ENCODE results near the gene SMIM1. TPM values are rescaled to one million over a fixed set of nuclear protein-coding genes. Genes with fewer than 3 reads are reported as not detected.

Gene SMIM1
- total RNA-seq, 1 donor from 2014 or later = 8.0 TPM

DNA sequence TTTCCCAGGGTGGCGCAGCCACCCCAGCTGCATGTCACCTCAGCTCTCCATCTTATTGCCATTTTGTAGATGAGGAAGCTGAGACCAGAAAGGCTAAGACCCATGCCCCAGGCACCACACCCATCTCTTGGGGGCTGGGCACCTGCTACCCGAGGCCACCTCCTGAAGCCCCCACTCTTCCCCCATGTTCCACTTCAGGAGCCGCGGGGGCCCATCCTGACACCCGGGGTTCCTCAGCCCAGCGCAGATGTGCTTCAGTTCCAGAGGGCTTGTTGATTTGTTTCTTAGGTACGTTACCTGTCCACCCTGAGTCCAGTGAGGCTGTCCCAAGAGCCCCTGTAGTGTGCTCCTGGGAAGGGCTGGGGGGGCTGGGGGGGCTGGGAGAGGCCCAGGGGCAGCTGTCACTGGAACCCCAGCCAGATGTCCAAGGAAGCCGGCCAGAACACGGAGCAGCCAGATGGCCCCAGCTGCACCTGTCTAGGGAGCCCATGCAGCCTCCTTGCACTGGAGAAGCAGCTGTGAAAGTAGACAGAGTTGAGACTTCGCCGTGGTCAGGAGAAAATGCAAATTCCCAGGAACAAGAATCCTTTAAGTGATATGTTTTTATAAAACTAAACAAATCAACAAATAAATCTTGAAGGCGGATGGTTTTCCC is 37.4 kb upstream of the SMIM1 start:
- intact Hi-C loops (cut with DNase I) = no loop called here
- no peak for DNase-seq (ENCODE audit: low spot score)

- intact Hi-C loops (cut with DNase I) = no loop called here
- DNase-seq (ENCODE audit: low spot score) = no peak
Measured at GRCh38 chr1:3735688-3736087, 36.9 kb upstream of the SMIM1 start.

DNA sequence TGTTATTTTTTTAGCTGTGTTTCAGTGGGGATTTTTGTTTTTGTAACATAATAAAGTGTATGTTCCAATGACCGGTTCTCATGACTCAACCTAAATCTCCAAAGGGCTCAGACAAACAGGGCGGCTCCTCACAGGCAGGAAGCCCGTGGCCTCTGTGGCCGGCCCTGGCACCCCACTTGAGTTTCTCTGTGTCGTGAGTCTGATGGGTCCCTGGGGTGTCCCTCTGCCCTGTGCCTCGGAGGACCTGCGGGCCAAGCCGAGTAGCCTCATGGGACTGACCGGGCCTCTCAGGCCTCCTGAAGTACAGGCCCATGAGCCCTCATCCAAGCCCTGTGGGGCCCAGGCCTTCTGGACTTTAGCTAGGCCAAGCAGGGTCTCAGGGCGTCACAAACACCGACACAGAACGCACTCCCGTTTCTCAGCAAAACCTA is 36.4 kb upstream of the SMIM1 start:
- intact Hi-C loops (cut with DNase I) = no loop called here
- no peak for DNase-seq (ENCODE audit: low spot score)

- no peak for DNase-seq (ENCODE audit: low spot score)
- intact Hi-C loops (cut with DNase I) = no loop called here
Measured at GRCh38 chr1:3736708-3737107, 35.8 kb upstream of the SMIM1 start.

DNA sequence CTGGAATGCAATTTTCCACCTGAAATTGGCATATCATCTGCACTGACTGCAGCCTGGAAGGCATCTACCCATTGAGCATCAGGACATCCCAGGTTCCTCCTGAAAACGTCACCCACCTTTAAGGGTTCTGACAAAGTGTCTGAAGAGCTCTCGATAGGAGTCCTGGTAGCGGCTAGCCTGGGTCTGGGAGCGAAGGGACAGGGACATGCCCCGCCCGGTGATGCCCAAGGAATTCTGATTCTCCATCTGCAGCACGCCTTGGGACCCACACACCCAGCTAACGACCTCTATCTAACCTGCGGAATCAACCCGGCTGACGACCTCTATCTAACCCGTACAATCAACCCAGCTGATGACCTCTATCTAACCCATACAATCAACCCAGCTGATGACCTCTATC is 33.6 kb upstream of the SMIM1 start:
- intact Hi-C loops (cut with DNase I) = no loop called here
- no peak for DNase-seq (ENCODE audit: low spot score)

DNA sequence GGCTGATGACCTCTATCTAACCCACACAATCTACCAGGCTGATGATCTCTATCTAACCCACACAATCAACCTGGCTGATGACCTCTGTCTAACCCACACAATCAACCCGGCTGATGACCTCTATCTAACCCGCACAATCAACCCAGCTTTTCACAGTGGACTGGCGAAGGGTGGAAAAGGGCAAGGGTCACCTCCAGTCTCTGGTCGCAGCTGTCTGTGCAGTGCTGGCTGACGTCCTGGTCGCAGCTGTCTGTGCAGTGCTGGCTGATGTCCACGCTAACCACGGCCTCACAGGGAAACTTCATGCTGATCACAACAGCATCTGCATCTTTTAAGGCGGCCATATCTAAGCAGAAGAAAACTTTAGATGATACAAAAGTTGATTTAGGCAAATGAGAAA is 32.5 kb upstream of the SMIM1 start:
- intact Hi-C loops (cut with DNase I) = no loop called here
- no peak for DNase-seq (ENCODE audit: low spot score)

DNA sequence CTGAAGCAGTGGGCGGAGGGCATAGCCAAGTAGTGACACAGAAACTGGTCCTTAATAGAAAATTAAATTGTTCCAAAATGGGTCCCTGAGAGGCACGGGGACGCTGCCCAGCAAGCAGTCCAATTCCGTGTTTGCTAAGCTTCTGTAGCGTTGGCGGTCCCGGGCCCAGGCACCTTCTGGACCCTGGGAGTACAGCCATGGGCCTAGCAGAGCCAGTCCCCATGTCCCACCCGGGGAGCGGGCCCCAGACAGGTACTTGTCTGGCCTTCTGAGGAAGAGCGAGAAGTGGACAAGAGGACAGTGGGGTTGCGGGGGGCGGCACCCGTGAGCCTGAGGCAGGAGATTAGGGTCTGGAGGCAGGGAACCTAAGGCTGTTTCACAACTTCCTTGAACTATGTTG is 31.8 kb upstream of the SMIM1 start:
- intact Hi-C loops (cut with DNase I) = no loop called here
- no peak for DNase-seq (ENCODE audit: low spot score)

- intact Hi-C loops (cut with DNase I) = no loop called here
- DNase-seq (ENCODE audit: low spot score) = no peak
Measured at GRCh38 chr1:3741566-3742438, 30.7 kb upstream of the SMIM1 start.

DNA sequence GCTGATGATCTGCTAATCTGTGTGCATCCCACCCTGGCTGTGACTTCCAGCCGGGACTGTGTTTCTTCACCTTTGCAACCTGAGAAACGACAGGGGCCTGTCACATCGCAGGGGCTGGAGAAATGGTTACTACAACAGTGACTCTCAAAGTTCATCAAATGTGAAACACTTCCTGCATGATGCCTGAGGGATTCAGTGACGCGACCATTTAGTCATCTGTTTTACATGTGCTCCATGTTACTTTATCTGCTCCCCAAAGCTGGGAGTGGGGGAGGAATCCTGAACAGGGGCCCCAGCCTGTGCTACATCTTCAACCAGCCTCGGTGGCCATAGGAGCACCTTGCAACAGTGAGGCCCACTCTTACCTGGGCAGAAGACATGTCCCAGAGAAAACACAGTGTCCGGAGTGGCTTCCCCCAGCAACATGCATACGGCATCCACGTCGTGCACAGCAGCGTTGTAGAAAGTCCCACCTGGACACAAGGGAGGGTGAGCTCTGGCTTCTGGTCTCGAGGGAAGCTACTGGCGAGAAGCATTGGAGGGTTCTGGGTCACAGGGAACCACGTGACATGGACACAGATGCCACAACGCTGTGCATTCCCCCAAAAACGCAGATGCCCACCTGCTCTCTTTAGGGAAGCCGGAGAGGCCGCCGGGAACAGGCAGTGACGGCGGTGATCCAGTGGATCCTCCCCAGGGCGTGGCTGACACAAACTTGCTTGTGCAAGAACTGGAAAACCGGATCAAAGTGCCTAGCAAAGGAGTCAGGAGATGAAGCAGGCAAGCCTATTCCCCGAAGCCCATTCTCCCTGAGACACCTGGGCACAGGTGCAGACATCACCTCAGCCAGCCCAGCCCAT is 29.9 kb upstream of the SMIM1 start:
- DNase-seq (ENCODE audit: low spot score) = no peak
- intact Hi-C loops (cut with DNase I) = no loop called here

- DNase-seq (ENCODE audit: low spot score) = no peak
- intact Hi-C loops (cut with DNase I) = no loop called here
Measured at GRCh38 chr1:3743421-3743820, 29.1 kb upstream of the SMIM1 start.

DNA sequence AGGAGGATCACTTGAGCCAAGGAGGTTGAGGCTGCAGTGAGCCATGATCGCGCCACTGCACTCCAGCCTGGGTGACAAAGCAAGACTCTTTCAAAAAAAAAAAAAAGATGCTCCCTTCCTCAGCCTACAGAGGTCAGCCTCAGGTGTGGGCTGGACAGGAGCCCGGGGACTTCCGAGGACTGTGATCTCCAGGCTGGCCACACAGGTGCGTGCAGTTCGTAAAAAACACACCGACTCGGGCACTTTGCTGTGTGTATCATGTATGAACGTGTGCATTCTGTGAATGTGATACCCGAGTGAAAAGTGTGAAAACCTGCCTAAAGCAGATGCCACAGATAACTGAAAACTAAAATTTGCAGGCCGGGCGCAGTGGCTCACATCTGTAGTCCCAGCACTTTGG is 28.7 kb upstream of the SMIM1 start:
- no peak for DNase-seq (ENCODE audit: low spot score)
- intact Hi-C loops (cut with DNase I) = no loop called here

DNA sequence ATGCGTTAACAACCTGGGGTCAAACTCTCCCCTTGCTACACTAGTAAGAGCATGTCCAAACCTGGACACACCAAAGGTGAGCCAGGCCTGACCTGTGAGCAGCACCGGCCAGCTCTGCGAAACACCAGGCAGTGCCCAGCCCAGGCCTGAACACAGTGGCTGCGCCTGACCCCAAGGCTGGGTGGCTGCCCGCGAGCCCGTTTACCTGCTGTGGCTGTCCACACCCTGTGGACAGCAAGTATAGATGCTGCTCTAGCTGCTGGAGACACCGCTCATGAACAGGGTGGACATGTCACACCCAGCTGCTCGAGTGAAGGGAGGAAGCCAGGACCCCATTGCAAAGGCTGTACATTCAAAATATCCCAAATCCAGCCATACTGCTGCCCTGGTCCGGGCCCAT is 27.9 kb upstream of the SMIM1 start:
- no peak for DNase-seq (ENCODE audit: low spot score)
- intact Hi-C loops (cut with DNase I) = no loop called here

DNA sequence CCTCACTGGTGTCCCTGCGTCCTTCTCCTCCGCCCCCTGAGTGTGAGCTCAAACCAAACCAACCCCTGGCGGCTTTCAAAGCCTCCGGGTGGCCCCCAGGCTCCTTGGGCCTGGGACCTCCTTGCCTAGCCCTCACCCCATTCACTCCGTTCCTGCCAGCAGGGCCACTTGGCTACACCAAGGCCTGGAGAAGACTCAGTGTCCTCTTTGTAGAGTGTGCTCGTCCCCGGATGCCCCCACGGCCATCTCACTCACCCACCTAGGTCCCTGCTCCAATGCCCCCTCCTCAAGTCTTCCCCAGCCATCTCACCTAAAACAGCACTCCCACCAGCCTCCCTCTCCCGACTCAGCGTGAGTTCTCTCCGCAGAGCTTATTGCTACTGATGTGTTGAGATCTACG is 27.5 kb upstream of the SMIM1 start:
- intact Hi-C loops (cut with DNase I) = no loop called here
- DNase-seq (ENCODE audit: low spot score) = no peak

DNA sequence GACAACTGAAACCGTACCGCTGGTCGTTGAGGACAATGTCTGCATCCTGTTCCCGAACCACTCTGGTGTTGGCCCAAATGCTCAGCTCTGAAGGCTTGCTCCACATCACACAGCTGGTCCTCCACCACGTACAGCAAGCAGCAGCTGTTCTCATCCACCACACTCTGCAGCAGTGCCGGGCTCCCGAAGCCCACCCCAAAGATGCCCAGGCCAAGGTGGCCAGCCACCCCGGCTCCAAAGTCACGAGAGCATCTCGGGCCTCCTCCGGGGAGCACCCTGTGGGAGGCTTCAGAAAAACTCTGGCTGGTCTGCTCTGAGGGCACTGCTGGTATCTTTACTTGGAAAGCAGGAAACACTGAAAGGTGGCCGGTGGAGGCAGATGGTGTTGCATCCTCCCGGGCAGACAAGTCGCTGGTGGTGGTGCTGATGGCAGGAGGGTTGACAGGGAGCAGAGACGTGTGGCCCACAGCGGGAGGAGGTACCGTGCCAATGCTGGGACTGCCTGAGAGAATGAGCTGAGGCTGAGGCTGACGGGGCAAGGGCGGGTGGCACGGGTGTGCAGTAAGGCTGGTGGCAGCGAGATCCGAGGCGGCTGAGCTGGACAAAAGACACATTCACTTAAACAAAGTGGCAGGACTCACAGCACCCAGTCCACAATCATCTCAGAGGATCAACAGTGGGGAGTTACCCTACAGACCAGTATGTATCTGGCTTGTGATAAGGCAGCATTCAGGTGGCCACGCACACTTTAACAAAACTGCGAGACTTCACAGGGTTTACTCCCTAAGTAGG is 26.8 kb upstream of the SMIM1 start:
- no peak for DNase-seq (ENCODE audit: low spot score)
- intact Hi-C loops (cut with DNase I) = loop anchor here (2.0 kb wide), 1 partner anchor 51 kb away; the partner anchor contains the start of gene LRRC47

DNA sequence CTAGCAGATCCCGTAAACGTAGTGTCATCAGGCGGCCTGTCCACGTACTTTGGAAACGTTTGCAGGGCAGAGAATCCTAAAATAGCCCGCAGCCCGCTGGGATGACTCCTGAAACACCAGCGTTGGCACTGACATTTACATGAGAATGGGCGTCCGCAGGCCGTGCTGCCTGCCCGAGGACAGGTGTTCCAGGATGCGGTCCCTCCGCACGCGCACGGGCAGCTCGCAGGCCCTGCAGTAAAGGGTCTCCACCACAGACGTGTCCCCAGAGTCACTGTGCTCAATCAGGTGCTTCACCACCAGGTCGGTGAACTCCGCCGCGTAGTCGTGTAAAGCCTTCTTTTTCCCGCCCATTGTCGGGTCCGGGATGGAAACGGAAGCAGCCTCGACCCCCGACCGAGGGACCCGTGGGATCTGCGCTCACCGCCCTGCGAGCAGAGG is 26.1 kb upstream of the SMIM1 start:
- DNase-seq (ENCODE audit: low spot score) = no peak
- intact Hi-C loops (cut with DNase I) = loop anchor here (2.0 kb wide), 1 partner anchor 50 kb away; the partner anchor contains the start of gene LRRC47

DNA sequence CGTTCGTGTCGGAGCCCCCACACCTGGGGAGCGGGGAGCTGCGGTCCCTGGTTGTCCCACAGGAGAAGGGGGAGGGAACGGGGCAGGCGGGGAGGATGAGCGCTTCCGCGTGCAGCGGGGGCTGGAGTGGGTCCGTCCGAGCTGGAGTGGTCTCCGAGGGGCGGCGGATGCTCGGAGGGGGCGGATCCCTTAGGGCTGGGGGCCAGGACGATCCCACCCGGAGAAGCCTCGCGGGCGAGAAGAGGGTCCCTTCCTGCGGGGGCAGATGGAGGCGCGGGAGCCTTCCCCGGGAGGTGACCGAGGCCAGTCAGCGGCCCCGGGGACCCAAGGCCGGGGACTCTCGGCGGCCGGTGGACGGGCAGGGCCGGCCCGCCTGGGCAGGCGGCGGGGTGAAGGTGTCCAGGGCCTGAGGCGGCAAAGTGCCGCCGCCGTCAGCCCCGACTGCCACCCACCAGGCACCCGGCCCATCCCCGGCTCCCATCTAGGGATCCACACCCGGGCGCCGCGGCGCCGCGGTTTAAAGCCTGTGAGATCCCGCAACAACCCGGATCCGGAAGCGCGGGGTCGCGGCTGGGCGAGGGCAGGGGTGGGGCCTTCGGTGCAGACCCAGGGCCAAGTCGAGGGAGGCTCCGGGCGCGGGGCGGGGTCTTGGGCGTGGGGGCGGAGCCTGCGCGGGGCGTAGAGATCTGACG is 25.6 kb upstream of the SMIM1 start:
- intact Hi-C loops (cut with DNase I) = loop anchor here (2.0 kb wide), 1 partner anchor 50 kb away; the partner anchor contains the start of gene LRRC47
- DNase-seq (ENCODE audit: low spot score) = peak; percentile 93

DNA sequence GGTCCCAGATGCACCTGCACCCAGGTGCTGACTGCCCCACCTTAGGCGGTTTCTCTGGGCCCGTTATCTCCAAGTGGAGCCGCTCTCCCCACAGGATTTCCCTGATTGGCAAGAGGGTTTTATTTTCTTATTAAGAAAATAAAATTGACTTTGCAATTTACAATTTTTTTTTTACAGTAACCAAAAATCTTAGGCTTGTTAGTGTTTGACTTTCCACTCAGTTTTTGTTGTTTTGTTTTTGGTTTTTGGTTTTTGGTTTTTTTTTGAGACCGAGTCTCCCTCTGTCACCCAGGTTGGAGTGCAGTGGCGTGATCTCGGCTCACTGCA is 25.1 kb upstream of the SMIM1 start:
- intact Hi-C loops (cut with DNase I) = loop anchor here (2.0 kb wide), 1 partner anchor 49 kb away; the partner anchor contains the start of gene LRRC47
- no peak for DNase-seq (ENCODE audit: low spot score)

DNA sequence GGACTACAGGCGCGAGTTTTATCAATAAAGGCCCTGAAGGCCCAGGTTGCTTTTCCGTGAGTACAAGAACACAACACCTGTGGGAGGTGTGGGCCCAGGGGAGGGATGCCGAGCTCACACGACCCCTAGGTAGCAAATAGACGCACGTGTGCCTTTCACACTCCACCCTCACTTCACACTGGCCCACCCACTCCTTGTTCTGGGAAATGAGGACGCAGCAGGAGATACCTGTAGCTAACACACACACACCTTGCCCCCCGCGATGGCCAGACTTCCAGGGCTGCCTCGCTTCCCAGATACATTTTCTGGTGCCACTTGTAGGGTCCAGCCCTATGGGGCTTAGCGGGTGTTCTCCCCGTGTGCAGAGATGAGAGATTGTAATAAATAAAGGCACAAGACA is 24.6 kb upstream of the SMIM1 start:
- no peak for DNase-seq (ENCODE audit: low spot score)

More for the DNA sequence above, 24.6 kb upstream of the SMIM1 start:
- intact Hi-C loops (cut with DNase I) = loop anchor here (2.0 kb wide), 1 partner anchor 49 kb away; the partner anchor contains the start of gene LRRC47

Measured in cardiac septum (tissue), 1 donor.